GM15510 (cell line): ENCODE results near the gene ANKRD28.

Source experiments
- POLR2A ChIP-seq: IDR thresholded peaks from 3 replicates; pipeline ENCODE4 v1.6.1; 2011; ENCODE audit warnings: borderline replicate concordance; ENCODE audit not compliant: insufficient read length; ENCODE audit errors: extremely low read depth

The ANKRD28 gene

GRCh38 chr3:15754047-15754446, 43.7 kb downstream of the ANKRD28 start:
- TF ChIP-seq POLR2A: no peak

GRCh38 chr3:15753056-15753710, 44.6 kb downstream of the ANKRD28 start:
- TF ChIP-seq POLR2A: no peak

- TF ChIP-seq POLR2A: no peak
These were observed 46.9 kb downstream of the ANKRD28 start for GRCh38 chr3:15750879-15751278.

GRCh38 chr3:15750143-15750542, 47.6 kb downstream of the ANKRD28 start:
- no peak for TF ChIP-seq POLR2A

- TF ChIP-seq POLR2A: no peak
These were observed 53.6 kb downstream of the ANKRD28 start for GRCh38 chr3:15744176-15744575.

GRCh38 chr3:15743587-15744009, 54.2 kb downstream of the ANKRD28 start:
- no peak for TF ChIP-seq POLR2A

GRCh38 chr3:15731024-15731423, 66.8 kb downstream of the ANKRD28 start:
- TF ChIP-seq POLR2A: no peak

GRCh38 chr3:15728766-15729165, 69.0 kb downstream of the ANKRD28 start:
- no peak for TF ChIP-seq POLR2A

- TF ChIP-seq POLR2A: no peak
These were observed 70.9 kb downstream of the ANKRD28 start for GRCh38 chr3:15726881-15727280.

GRCh38 chr3:15726043-15726442, 71.7 kb downstream of the ANKRD28 start:
- TF ChIP-seq POLR2A: no peak

- no peak for TF ChIP-seq POLR2A
These were observed 73.3 kb downstream of the ANKRD28 start for GRCh38 chr3:15724446-15724845.

GRCh38 chr3:15723624-15723884, 74.2 kb downstream of the ANKRD28 start:
- no peak for TF ChIP-seq POLR2A

- TF ChIP-seq POLR2A: no peak
These were observed 74.7 kb downstream of the ANKRD28 start for GRCh38 chr3:15722877-15723623.

- no peak for TF ChIP-seq POLR2A
These were observed 81.6 kb downstream of the ANKRD28 start for GRCh38 chr3:15716178-15716577.

GRCh38 chr3:15714448-15714847, 83.3 kb downstream of the ANKRD28 start:
- TF ChIP-seq POLR2A: no peak

GRCh38 chr3:15713364-15713763, 84.4 kb downstream of the ANKRD28 start:
- TF ChIP-seq POLR2A: no peak
